Liver (tissue), 9 donors: ENCODE measurements around the gene BRD3OS. TPM values are rescaled to one million over a fixed set of nuclear protein-coding genes. Genes with fewer than 3 reads are reported as not detected.

ENCODE experiments used
- DNase-seq: peaks from one replicate; pipeline ENCODE4 v3.0.0-alpha.2; 2017; ENCODE audit warnings: low spot score
- H3K27ac ChIP-seq, 2 donors: one replicate each; pipeline ENCODE4 v1.7.0; 2013; ENCODE audit warnings: inconsistent platforms in 2 of 2, low read length in 2 of 2, control low read depth in 1 of 2, low read depth in 1 of 2, mild to moderate bottlenecking in 1 of 2
- H3K27me3 ChIP-seq, 4 donors: one replicate each; pipeline versions ENCODE4 v1.6.1 to v1.7.0; 2013; ENCODE audit warnings: low read length in 3 of 4, inconsistent platforms in 1 of 4, mild to moderate bottlenecking in 1 of 4, moderate library complexity in 1 of 4; ENCODE audit not compliant: control insufficient read depth in 4 of 4, insufficient read depth in 4 of 4
- H3K36me3 ChIP-seq, 4 donors: one replicate each; pipeline versions ENCODE4 v1.6.1 to v1.7.0; 2013; ENCODE audit warnings: low read length in 3 of 4, mild to moderate bottlenecking in 3 of 4, low read depth in 1 of 4, moderate library complexity in 1 of 4; ENCODE audit not compliant: control insufficient read depth in 4 of 4, insufficient read depth in 3 of 4
- H3K4me1 ChIP-seq, 4 donors: one replicate each; pipeline versions ENCODE4 v1.6.1 to v1.7.0; 2013; ENCODE audit warnings: low read length in 3 of 4, mild to moderate bottlenecking in 3 of 4, moderate library complexity in 1 of 4; ENCODE audit not compliant: control insufficient read depth in 4 of 4, insufficient read depth in 4 of 4
- H3K4me3 ChIP-seq, 3 donors: one replicate each; pipeline versions ENCODE4 v1.6.1 to v1.7.0; 2013; ENCODE audit warnings: low read length in 3 of 3, control low read depth in 1 of 3, low read depth in 1 of 3, mild to moderate bottlenecking in 1 of 3
- H3K9ac ChIP-seq, 2 donors: one replicate each; pipeline ENCODE4 v1.7.0; 2013; ENCODE audit warnings: low read length in 2 of 2, mild to moderate bottlenecking in 2 of 2, moderate library complexity in 2 of 2, control low read depth in 1 of 2, low read depth in 1 of 2
- H3K9me3 ChIP-seq, 4 donors: one replicate each; pipeline versions ENCODE4 v1.6.1 to v1.7.0; 2013; ENCODE audit warnings: low read length in 3 of 4; ENCODE audit not compliant: control insufficient read depth in 4 of 4
- EGR1 ChIP-seq, 2 donors: IDR thresholded peaks; 2 replicates each; pipeline ENCODE4 v1.6.1; 2016 to 2018; ENCODE audit warnings: antibody characterized with exemption in 2 of 2, low read depth in 2 of 2
- FOXA1 ChIP-seq: IDR thresholded peaks from 2 replicates; pipeline ENCODE4 v1.6.1; 2016; ENCODE audit warnings: antibody characterized with exemption
- FOXA2 ChIP-seq: IDR thresholded peaks from 2 replicates; pipeline ENCODE4 v1.6.1; 2016; ENCODE audit warnings: antibody characterized with exemption
- GABPA ChIP-seq, 2 donors: IDR thresholded peaks in 1 of 2; conservative IDR thresholded peaks in 1 of 2; 2 replicates each; pipeline ENCODE4 v1.6.1; 2016; ENCODE audit warnings: antibody characterized with exemption in 2 of 2, mild to moderate bottlenecking in 1 of 2, moderate library complexity in 1 of 2
- HNF4A ChIP-seq, 2 donors: conservative IDR thresholded peaks; 2 replicates each; pipeline ENCODE4 v1.6.1; 2016; ENCODE audit warnings: antibody characterized with exemption in 2 of 2, mild to moderate bottlenecking in 2 of 2
- HNF4G ChIP-seq: IDR thresholded peaks from 2 replicates; pipeline ENCODE4 v1.6.1; 2016; ENCODE audit warnings: antibody characterized with exemption
- JUND ChIP-seq, 2 donors: IDR thresholded peaks; 2 replicates each; pipeline ENCODE4 v1.6.1; 2016; ENCODE audit warnings: antibody characterized with exemption in 2 of 2
- NR2F2 ChIP-seq: IDR thresholded peaks from 2 replicates; pipeline ENCODE4 v1.6.1; 2016; ENCODE audit warnings: antibody characterized with exemption
- RAD21 ChIP-seq, 2 donors: IDR thresholded peaks; 2 replicates each; pipeline ENCODE4 v1.6.1; 2016; ENCODE audit warnings: antibody characterized with exemption in 2 of 2, mild to moderate bottlenecking in 2 of 2
- RXRA ChIP-seq, 2 donors: IDR thresholded peaks; 2 replicates each; pipeline ENCODE4 v1.6.1; 2017 to 2018; ENCODE audit warnings: antibody characterized with exemption in 2 of 2, mild to moderate bottlenecking in 1 of 2
- SP1 ChIP-seq: IDR thresholded peaks from 2 replicates; pipeline ENCODE4 v1.6.1; 2018; ENCODE audit warnings: antibody characterized with exemption, mild to moderate bottlenecking
- TAF1 ChIP-seq: conservative IDR thresholded peaks from 2 replicates; pipeline ENCODE4 v1.6.1; 2016; ENCODE audit warnings: antibody characterized with exemption, mild to moderate bottlenecking
- YY1 ChIP-seq: IDR thresholded peaks from 2 replicates; pipeline ENCODE4 v1.6.1; 2016; ENCODE audit warnings: antibody characterized with exemption, mild to moderate bottlenecking
- WGBS: extraction: QIAGEN DNeasy Blood & Tissue Kit; methylation state at CpG from one replicate; pipeline ENCODE4 v1.1.7; 2013; 5-methylcytosine and 5-hydroxymethylcytosine counted together
- polyA plus RNA-seq, 2 donors: library from polyadenylated mRNA; stranded (reverse) in 1 of 2; unstranded in 1 of 2; fragments of 200-250 nt in 1 of 2; fragments of >200 nt in 1 of 2; fragmentation: Nextera tagmentation in 1 of 2; extraction: Ambion mirVana in 1 of 2; gene quantifications; one replicate each; pipeline versions ENCODE4 v1.2.1 to v1.2.3, GENCODE V29; 2013 to 2015
- total RNA-seq, 2 donors: library from RNA; depleted of rRNA; stranded (reverse); fragments of >200 nt; gene quantifications; one replicate each; pipeline ENCODE4 v1.2.3, GENCODE V29; 2014
- TF ChIP-seq, protein P1 (sequence below): IDR thresholded peaks from 2 replicates; pipeline ENCODE4 v1.6.1; 2016; ENCODE audit warnings: antibody characterized with exemption
- TF ChIP-seq, protein P2 (sequence below): IDR thresholded peaks from 2 replicates; pipeline ENCODE4 v1.6.1; 2016; ENCODE audit warnings: antibody characterized with exemption
- TF ChIP-seq, protein P3 (sequence below): IDR thresholded peaks from 2 replicates; pipeline ENCODE4 v1.6.1; 2016; ENCODE audit warnings: antibody characterized with exemption
- TF ChIP-seq, protein P4 (sequence below): IDR thresholded peaks from 2 replicates; pipeline ENCODE4 v1.6.1; 2016; ENCODE audit warnings: antibody characterized with exemption, mild to moderate bottlenecking
- TF ChIP-seq, protein P5 (sequence below): fragments of 150-350 bp; IDR thresholded peaks from 2 replicates; pipeline ENCODE4 v1.5.1; 2017; ENCODE audit warnings: improper control_type of control experiment, low read depth, low read length; ENCODE audit not compliant: missing input control
- donor health status: healthy.
- donor health status: healthy.
- donor health status: healthy.
- donor health status: healthy.
- donor health status: healthy.

BRD3OS gene
- total and polyA plus RNA-seq, 4 donors: 2.1 to 5.1 (median 2.9) TPM

DNA sequence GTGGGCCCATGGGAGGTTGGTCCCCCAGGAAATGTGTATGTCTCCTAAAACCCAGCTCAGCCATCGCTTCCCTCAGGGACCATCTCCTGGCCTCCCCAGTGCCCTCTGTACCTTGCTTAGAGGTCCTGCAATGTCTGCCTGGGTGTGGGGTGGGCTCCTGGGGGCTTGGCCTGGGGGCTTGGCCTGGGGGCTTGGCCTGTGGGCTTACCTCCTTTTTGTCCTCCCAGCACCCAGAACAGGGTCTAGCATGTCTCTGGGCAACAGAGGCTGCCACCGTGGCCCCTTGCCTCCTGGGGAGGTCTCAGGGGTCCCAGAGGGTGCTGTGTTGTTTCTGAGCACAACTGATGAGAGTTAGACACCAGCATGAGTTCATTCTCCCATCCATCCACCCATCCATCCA lies 22.5 kb upstream of the BRD3OS start:
- TF ChIP-seq FOXA1 (no peak), TAF1 (no peak), RAD21 (IDR thresholded peaks at IDR 0.05) (no peak), HNF4A (conservative IDR thresholded peaks at IDR 0.05) (no peak), YY1 (no peak), JUND (IDR thresholded peaks at IDR 0.05) (no peak), RXRA (IDR thresholded peaks at IDR 0.05) (no peak), FOXA2 (no peak), EGR1 (IDR thresholded peaks at IDR 0.05; ENCODE audit: low read depth in 2 of 2) (no peak), HNF4G (no peak), SP1 (no peak), GABPA (IDR thresholded peaks at IDR 0.05 in 1 of 2, conservative IDR thresholded peaks at IDR 0.05 in 1 of 2) (no peak), NR2F2 (no peak)
- TF ChIP-seq, protein P1, sequence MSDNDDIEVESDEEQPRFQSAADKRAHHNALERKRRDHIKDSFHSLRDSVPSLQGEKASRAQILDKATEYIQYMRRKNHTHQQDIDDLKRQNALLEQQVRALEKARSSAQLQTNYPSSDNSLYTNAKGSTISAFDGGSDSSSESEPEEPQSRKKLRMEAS: no peak
- TF ChIP-seq, protein P2, sequence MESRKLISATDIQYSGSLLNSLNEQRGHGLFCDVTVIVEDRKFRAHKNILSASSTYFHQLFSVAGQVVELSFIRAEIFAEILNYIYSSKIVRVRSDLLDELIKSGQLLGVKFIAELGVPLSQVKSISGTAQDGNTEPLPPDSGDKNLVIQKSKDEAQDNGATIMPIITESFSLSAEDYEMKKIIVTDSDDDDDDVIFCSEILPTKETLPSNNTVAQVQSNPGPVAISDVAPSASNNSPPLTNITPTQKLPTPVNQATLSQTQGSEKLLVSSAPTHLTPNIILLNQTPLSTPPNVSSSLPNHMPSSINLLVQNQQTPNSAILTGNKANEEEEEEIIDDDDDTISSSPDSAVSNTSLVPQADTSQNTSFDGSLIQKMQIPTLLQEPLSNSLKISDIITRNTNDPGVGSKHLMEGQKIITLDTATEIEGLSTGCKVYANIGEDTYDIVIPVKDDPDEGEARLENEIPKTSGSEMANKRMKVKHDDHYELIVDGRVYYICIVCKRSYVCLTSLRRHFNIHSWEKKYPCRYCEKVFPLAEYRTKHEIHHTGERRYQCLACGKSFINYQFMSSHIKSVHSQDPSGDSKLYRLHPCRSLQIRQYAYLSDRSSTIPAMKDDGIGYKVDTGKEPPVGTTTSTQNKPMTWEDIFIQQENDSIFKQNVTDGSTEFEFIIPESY: no peak
- TF ChIP-seq, protein P3, sequence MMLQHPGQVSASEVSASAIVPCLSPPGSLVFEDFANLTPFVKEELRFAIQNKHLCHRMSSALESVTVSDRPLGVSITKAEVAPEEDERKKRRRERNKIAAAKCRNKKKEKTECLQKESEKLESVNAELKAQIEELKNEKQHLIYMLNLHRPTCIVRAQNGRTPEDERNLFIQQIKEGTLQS: no peak
- TF ChIP-seq, protein P4, sequence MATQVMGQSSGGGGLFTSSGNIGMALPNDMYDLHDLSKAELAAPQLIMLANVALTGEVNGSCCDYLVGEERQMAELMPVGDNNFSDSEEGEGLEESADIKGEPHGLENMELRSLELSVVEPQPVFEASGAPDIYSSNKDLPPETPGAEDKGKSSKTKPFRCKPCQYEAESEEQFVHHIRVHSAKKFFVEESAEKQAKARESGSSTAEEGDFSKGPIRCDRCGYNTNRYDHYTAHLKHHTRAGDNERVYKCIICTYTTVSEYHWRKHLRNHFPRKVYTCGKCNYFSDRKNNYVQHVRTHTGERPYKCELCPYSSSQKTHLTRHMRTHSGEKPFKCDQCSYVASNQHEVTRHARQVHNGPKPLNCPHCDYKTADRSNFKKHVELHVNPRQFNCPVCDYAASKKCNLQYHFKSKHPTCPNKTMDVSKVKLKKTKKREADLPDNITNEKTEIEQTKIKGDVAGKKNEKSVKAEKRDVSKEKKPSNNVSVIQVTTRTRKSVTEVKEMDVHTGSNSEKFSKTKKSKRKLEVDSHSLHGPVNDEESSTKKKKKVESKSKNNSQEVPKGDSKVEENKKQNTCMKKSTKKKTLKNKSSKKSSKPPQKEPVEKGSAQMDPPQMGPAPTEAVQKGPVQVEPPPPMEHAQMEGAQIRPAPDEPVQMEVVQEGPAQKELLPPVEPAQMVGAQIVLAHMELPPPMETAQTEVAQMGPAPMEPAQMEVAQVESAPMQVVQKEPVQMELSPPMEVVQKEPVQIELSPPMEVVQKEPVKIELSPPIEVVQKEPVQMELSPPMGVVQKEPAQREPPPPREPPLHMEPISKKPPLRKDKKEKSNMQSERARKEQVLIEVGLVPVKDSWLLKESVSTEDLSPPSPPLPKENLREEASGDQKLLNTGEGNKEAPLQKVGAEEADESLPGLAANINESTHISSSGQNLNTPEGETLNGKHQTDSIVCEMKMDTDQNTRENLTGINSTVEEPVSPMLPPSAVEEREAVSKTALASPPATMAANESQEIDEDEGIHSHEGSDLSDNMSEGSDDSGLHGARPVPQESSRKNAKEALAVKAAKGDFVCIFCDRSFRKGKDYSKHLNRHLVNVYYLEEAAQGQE: no peak
- TF ChIP-seq, protein P5, sequence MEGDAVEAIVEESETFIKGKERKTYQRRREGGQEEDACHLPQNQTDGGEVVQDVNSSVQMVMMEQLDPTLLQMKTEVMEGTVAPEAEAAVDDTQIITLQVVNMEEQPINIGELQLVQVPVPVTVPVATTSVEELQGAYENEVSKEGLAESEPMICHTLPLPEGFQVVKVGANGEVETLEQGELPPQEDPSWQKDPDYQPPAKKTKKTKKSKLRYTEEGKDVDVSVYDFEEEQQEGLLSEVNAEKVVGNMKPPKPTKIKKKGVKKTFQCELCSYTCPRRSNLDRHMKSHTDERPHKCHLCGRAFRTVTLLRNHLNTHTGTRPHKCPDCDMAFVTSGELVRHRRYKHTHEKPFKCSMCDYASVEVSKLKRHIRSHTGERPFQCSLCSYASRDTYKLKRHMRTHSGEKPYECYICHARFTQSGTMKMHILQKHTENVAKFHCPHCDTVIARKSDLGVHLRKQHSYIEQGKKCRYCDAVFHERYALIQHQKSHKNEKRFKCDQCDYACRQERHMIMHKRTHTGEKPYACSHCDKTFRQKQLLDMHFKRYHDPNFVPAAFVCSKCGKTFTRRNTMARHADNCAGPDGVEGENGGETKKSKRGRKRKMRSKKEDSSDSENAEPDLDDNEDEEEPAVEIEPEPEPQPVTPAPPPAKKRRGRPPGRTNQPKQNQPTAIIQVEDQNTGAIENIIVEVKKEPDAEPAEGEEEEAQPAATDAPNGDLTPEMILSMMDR: no peak
- Histone ChIP-seq H3K9me3 (no peaks in the 10 kb centered on the region), H3K4me3 (no peak overlapping the region), H3K9ac (no peak overlapping the region), H3K27ac (no peak overlapping the region), H3K36me3 (no peaks in the 10 kb centered on the region), H3K27me3 (no peaks in the 10 kb centered on the region), H3K4me1 (no peaks in the 10 kb centered on the region)
- 89% methylated on average over 2 of the region's 2 CpGs for WGBS
- no peak for DNase-seq

DNA sequence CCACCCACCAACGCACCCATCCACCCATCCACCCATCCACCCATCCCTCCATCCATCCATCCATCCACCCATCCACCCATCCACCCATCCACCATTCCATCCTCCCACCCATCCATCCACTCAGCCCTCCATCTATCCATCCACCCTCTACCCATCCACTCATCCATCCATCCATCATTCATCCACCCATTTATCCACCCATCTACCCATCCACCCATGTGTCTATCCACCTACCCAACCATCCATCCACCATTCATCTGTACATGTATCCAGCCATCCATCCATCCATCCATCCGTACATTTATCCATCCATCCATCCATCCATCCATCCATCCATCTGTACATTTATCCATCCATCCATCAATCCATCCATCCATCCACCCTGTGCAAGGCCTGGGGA lies 22.0 kb upstream of the BRD3OS start:
- Histone ChIP-seq H3K4me1 (no peaks in the 10 kb centered on the region), H3K9me3 (no peaks in the 10 kb centered on the region), H3K27ac (no peak overlapping the region), H3K36me3 (no peaks in the 10 kb centered on the region), H3K9ac (no peak overlapping the region), H3K27me3 (no peaks in the 10 kb centered on the region), H3K4me3 (no peak overlapping the region)
- 94% methylated on average over 2 of the region's 2 CpGs for WGBS
- DNase-seq: no peak
- no peak for TF ChIP-seq HNF4G
- no peak for TF ChIP-seq FOXA1
- TF ChIP-seq YY1: no peak
- TF ChIP-seq, protein P1: no peak
- TF ChIP-seq, protein P2: no peak
- TF ChIP-seq NR2F2: no peak
- no peak for TF ChIP-seq TAF1
- TF ChIP-seq, protein P5: no peak
- TF ChIP-seq GABPA (IDR thresholded peaks at IDR 0.05 in 1 of 2, conservative IDR thresholded peaks at IDR 0.05 in 1 of 2): no peak
- TF ChIP-seq EGR1 (IDR thresholded peaks at IDR 0.05; ENCODE audit: low read depth in 2 of 2): no peak
- TF ChIP-seq, protein P3: no peak
- no peak for TF ChIP-seq SP1
- no peak for TF ChIP-seq FOXA2
